CD4-positive, alpha-beta T cell treated with Interleukin-1 beta for 1 hour (primary cell): ENCODE results near the gene PAIP2.

Experiments used
- DNase-seq, 2 donors: peaks; one replicate each; pipeline ENCODE4 v3.0.0-alpha.2; 2020 to 2022

The PAIP2 gene

GRCh38 chr5:139413153-139413552, 71.5 kb downstream of the PAIP2 start:
- DNase-seq: no peak

GRCh38 chr5:139413963-139414362, 72.3 kb downstream of the PAIP2 start:
- no peak for DNase-seq

- DNase-seq: no peak
Measured at GRCh38 chr5:139414581-139415130, 73.0 kb downstream of the PAIP2 start.

GRCh38 chr5:139415221-139415861, 73.7 kb downstream of the PAIP2 start:
- no peak for DNase-seq

GRCh38 chr5:139415869-139416268, 74.2 kb downstream of the PAIP2 start:
- DNase-seq: no peak

GRCh38 chr5:139416651-139417050, 75.0 kb downstream of the PAIP2 start:
- no peak for DNase-seq

- DNase-seq: no peak
Measured at GRCh38 chr5:139417214-139417613, 75.6 kb downstream of the PAIP2 start.

- DNase-seq: no peak
Measured at GRCh38 chr5:139418793-139419192, 77.1 kb downstream of the PAIP2 start.
